Activated T-helper 1 cell treated with anti-CD3 and anti-CD28 coated beads, Interleukin-12 subunit alpha, Interleukin-12 subunit beta, Interleukin-2, Interleukin-4 antibody, amounts not matched to agents 30 ng/mL and 10 ng/mL and 1 ng/mL, durations not matched to agents 14 hours and 24 hours and 36 hours (primary cell): ENCODE measurements around the gene CASQ1. TPM values are rescaled to one million over a fixed set of nuclear protein-coding genes. Genes with fewer than 3 reads are reported as not detected.

Experiments used
- DNase-seq: peaks from one replicate; pipeline ENCODE4 v3.0.0; 2021; ENCODE audit warnings: low spot score
- H3K27ac Mint-ChIP-seq: one replicate; pipeline ENCODE4 v1.8.0; 2021; ENCODE audit warnings: mild to moderate bottlenecking, mixed read lengths
- H3K27me3 Mint-ChIP-seq: one replicate; pipeline ENCODE4 v1.8.0; 2022; ENCODE audit warnings: mild to moderate bottlenecking, moderate library complexity, mixed read lengths; ENCODE audit not compliant: insufficient read depth
- H3K36me3 Mint-ChIP-seq: one replicate; pipeline ENCODE4 v1.8.0; 2021; ENCODE audit warnings: low read depth, mixed read lengths
- H3K4me1 Mint-ChIP-seq: one replicate; pipeline ENCODE4 v1.8.0; 2021; ENCODE audit warnings: low read depth, mixed read lengths
- H3K4me3 Mint-ChIP-seq: one replicate; pipeline ENCODE4 v1.8.0; 2021; ENCODE audit warnings: mild to moderate bottlenecking, moderate library complexity, mixed read lengths
- H3K9me3 Mint-ChIP-seq: one replicate; pipeline ENCODE4 v1.8.0; 2021; ENCODE audit warnings: mixed read lengths
- intact Hi-C: fragments of 100-400 bp; cut with micrococcal nuclease; formaldehyde crosslinking; loops from one replicate; pipeline ENCODE4 v1.15.1; 2024
- total RNA-seq: library from RNA; stranded (reverse); gene quantifications from 2 replicates; pipeline ENCODE4 v1.2.3, GENCODE V29; 2022

CASQ1 gene
- total RNA-seq, 1 donor from 2014 or later, result not detected

GRCh38 chr1:160194737-160195059 lies 4.3 kb downstream of the CASQ1 start:
- no peak for DNase-seq
- H3K9me3 Mint-ChIP-seq, result no peaks in the 10 kb centered on the region
- intact Hi-C loops, result no loop called here
- no peaks in the 10 kb centered on the region for H3K36me3 Mint-ChIP-seq
- no peak overlapping the region for H3K4me3 Mint-ChIP-seq
- no peaks in the 10 kb centered on the region for H3K27me3 Mint-ChIP-seq
- no peaks in the 10 kb centered on the region for H3K4me1 Mint-ChIP-seq
- no peak overlapping the region for H3K27ac Mint-ChIP-seq

- Mint-ChIP-seq H3K4me3 (no peak overlapping the region), H3K27ac (no peak overlapping the region), H3K4me1 (no peaks in the 10 kb centered on the region), H3K27me3 (no peaks in the 10 kb centered on the region), H3K36me3 (no peaks in the 10 kb centered on the region), H3K9me3 (no peaks in the 10 kb centered on the region)
- DNase-seq, result no peak
- intact Hi-C loops, result no loop called here
Observed at GRCh38 chr1:160196143-160196542, 5.8 kb downstream of the CASQ1 start.

- H3K27ac Mint-ChIP-seq, result no peak overlapping the region
Observed at GRCh38 chr1:160197231-160197630, 6.9 kb downstream of the CASQ1 start.

GRCh38 chr1:160200786-160201185 lies 10.4 kb downstream of the CASQ1 start:
- Mint-ChIP-seq H3K4me3 (no peak overlapping the region), H3K4me1 (peaks cover 11% of the 10 kb centered on the region), H3K36me3 (no peaks in the 10 kb centered on the region), H3K27ac (no peak overlapping the region), H3K27me3 (no peaks in the 10 kb centered on the region), H3K9me3 (no peaks in the 10 kb centered on the region)
- intact Hi-C loops, result no loop called here
- DNase-seq, result no peak

More at GRCh38 chr1:160197231-160197630, 6.9 kb downstream of the CASQ1 start:
- H3K4me3 Mint-ChIP-seq, result no peak overlapping the region
- H3K36me3 Mint-ChIP-seq, result no peaks in the 10 kb centered on the region
- H3K4me1 Mint-ChIP-seq, result no peaks in the 10 kb centered on the region
- intact Hi-C loops, result no loop called here
- DNase-seq, result no peak
- no peaks in the 10 kb centered on the region for H3K27me3 Mint-ChIP-seq
- no peaks in the 10 kb centered on the region for H3K9me3 Mint-ChIP-seq

- H3K27me3 Mint-ChIP-seq, result no peaks in the 10 kb centered on the region
- peak overlapping the region; percentile 87 for H3K27ac Mint-ChIP-seq
- H3K4me1 Mint-ChIP-seq, result peaks cover 40% of the 10 kb centered on the region
- DNase-seq, result no peak
- intact Hi-C loops, result loop anchor here (1.0 kb wide), 1 partner anchor 106 kb away; the partner anchor contains the start of gene IGSF8
- no peaks in the 10 kb centered on the region for H3K9me3 Mint-ChIP-seq
- H3K4me3 Mint-ChIP-seq, result peak overlapping the region; percentile 81
- peaks cover 13% of the 10 kb centered on the region for H3K36me3 Mint-ChIP-seq
Observed at GRCh38 chr1:160204526-160205241, 14.3 kb downstream of the CASQ1 start.

- Mint-ChIP-seq H3K4me1 (peaks cover 48% of the 10 kb centered on the region), H3K27ac (peak within 1 kb of the TSS; percentile 87), H3K27me3 (no peaks in the 10 kb centered on the region), H3K9me3 (no peaks in the 10 kb centered on the region), H3K4me3 (peak within 1 kb of the TSS; percentile 85), H3K36me3 (peaks cover 15% of the 10 kb centered on the region)
- intact Hi-C loops, result loop anchor here (1.0 kb wide), 5 partner anchors 12 to 107 kb away; partner anchors contain the start of genes IGSF8 and PEX19
- DNase-seq, result peak; percentile 69
Observed at GRCh38 chr1:160205242-160206035, 15.1 kb downstream of the CASQ1 start, which contains the start of gene PEA15. Gene PEA15 (plus strand): TSS chr1:160205384. CDS start chr1:160211545, 6,161 bp downstream.

GRCh38 chr1:160206036-160206389 lies 15.6 kb downstream of the CASQ1 start:
- peak overlapping the region; percentile 85 for H3K4me3 Mint-ChIP-seq
- H3K4me1 Mint-ChIP-seq, result peaks cover 49% of the 10 kb centered on the region
- H3K27me3 Mint-ChIP-seq, result no peaks in the 10 kb centered on the region
- peaks cover 17% of the 10 kb centered on the region for H3K36me3 Mint-ChIP-seq
- intact Hi-C loops, result loop anchor here (1.0 kb wide), 4 partner anchors 13 to 105 kb away; partner anchors contain the start of gene PEX19
- H3K27ac Mint-ChIP-seq, result peak overlapping the region; percentile 87
- H3K9me3 Mint-ChIP-seq, result no peaks in the 10 kb centered on the region
- DNase-seq, result no peak

GRCh38 chr1:160206421-160207117 lies 16.2 kb downstream of the CASQ1 start:
- no peak for DNase-seq
- H3K27me3 Mint-ChIP-seq, result no peaks in the 10 kb centered on the region
- H3K27ac Mint-ChIP-seq, result peak overlapping the region; percentile 87
- intact Hi-C loops, result loop anchor here (1.0 kb wide), 4 partner anchors 13 to 105 kb away; partner anchors contain the start of gene PEX19
- H3K4me1 Mint-ChIP-seq, result peaks cover 49% of the 10 kb centered on the region
- no peaks in the 10 kb centered on the region for H3K9me3 Mint-ChIP-seq
- H3K4me3 Mint-ChIP-seq, result peak overlapping the region; percentile 85
- H3K36me3 Mint-ChIP-seq, result peaks cover 20% of the 10 kb centered on the region

GRCh38 chr1:160207118-160207650 lies 16.8 kb downstream of the CASQ1 start:
- no peaks in the 10 kb centered on the region for H3K9me3 Mint-ChIP-seq
- peak overlapping the region; percentile 85 for H3K4me3 Mint-ChIP-seq
- peak overlapping the region; percentile 1 for H3K27ac Mint-ChIP-seq
- peaks cover 25% of the 10 kb centered on the region for H3K36me3 Mint-ChIP-seq
- peaks cover 49% of the 10 kb centered on the region for H3K4me1 Mint-ChIP-seq
- intact Hi-C loops, result no loop called here
- no peak for DNase-seq
- no peaks in the 10 kb centered on the region for H3K27me3 Mint-ChIP-seq

- H3K27me3 Mint-ChIP-seq, result no peaks in the 10 kb centered on the region
- H3K9me3 Mint-ChIP-seq, result no peaks in the 10 kb centered on the region
- no peak overlapping the region for H3K4me3 Mint-ChIP-seq
- intact Hi-C loops, result no loop called here
- H3K4me1 Mint-ChIP-seq, result peaks cover 49% of the 10 kb centered on the region
- peaks cover 32% of the 10 kb centered on the region for H3K36me3 Mint-ChIP-seq
- DNase-seq, result no peak
- H3K27ac Mint-ChIP-seq, result peak overlapping the region; percentile 53
Observed at GRCh38 chr1:160207771-160208556, 17.6 kb downstream of the CASQ1 start.

GRCh38 chr1:160208557-160209320 lies 18.4 kb downstream of the CASQ1 start:
- Mint-ChIP-seq H3K27me3 (no peaks in the 10 kb centered on the region), H3K4me1 (peaks cover 49% of the 10 kb centered on the region), H3K9me3 (no peaks in the 10 kb centered on the region), H3K4me3 (no peak overlapping the region), H3K27ac (peak overlapping the region; percentile 3), H3K36me3 (peaks cover 37% of the 10 kb centered on the region)
- intact Hi-C loops, result no loop called here
- no peak for DNase-seq
